Smooth muscle cell (in vitro differentiated cells): Measurements from ENCODE around the gene AP2A2. TPM values are rescaled to one million over a fixed set of nuclear protein-coding genes. Genes with fewer than 3 reads are reported as not detected.

ENCODE experiments used
- DNase-seq: peaks from one replicate; lab custom pipeline; 2025; ENCODE audit not compliant: unreplicated experiment; lab: John Stamatoyannopoulos, UW
- H2AFZ ChIP-seq: fragments of 200-600 bp; sonication (generic); 2 replicates; pipeline ENCODE4 v1.6.0; 2016; ENCODE audit warnings: antibody characterized with exemption, low read depth, mild to moderate bottlenecking
- H3F3A ChIP-seq: fragments of 200-600 bp; sonication (generic); 2 replicates; pipeline ENCODE4 v1.6.0; 2017; ENCODE audit warnings: antibody characterized with exemption, low read depth
- H3K27ac ChIP-seq: fragments of 200-600 bp; sonication (generic); 2 replicates; pipeline ENCODE4 v1.5.1; 2016; ENCODE audit warnings: low read depth, mild to moderate bottlenecking
- H3K27me3 ChIP-seq: fragments of 200-600 bp; sonication (generic); 2 replicates; pipeline ENCODE4 v1.6.1; 2016; ENCODE audit warnings: low read depth, mild to moderate bottlenecking
- H3K36me3 ChIP-seq: fragments of 200-600 bp; sonication (generic); 2 replicates; pipeline ENCODE4 v1.5.1; 2016; ENCODE audit warnings: low read depth
- H3K4me1 ChIP-seq: fragments of 200-600 bp; sonication (generic); 2 replicates; pipeline ENCODE4 v1.5.1; 2016; ENCODE audit warnings: low read depth
- H3K4me2 ChIP-seq: fragments of 200-600 bp; sonication (generic); 2 replicates; pipeline ENCODE4 v1.6.0; 2016; ENCODE audit warnings: mild to moderate bottlenecking
- H3K4me3 ChIP-seq: fragments of 200-600 bp; sonication (generic); 2 replicates; pipeline ENCODE4 v1.5.1; 2016; ENCODE audit warnings: mild to moderate bottlenecking
- H3K79me2 ChIP-seq: fragments of 200-600 bp; sonication (generic); 2 replicates; pipeline ENCODE4 v1.6.0; 2016; ENCODE audit warnings: low read depth, mild to moderate bottlenecking
- H3K9ac ChIP-seq: fragments of 200-600 bp; sonication (generic); 2 replicates; pipeline ENCODE4 v1.6.0; 2016; ENCODE audit warnings: low read depth
- H3K9me3 ChIP-seq: fragments of 200-600 bp; sonication (generic); replicated peaks from 2 replicates; pipeline ENCODE4 v1.5.1; 2016; ENCODE audit warnings: low read depth
- H4K20me1 ChIP-seq: fragments of 200-600 bp; sonication (generic); 2 replicates; pipeline ENCODE4 v1.6.0; 2016; ENCODE audit warnings: low read depth
- CTCF ChIP-seq: fragments of 200-600 bp; sonication (generic); IDR thresholded peaks from 2 replicates; pipeline ENCODE4 v1.5.1; 2017; ENCODE audit warnings: borderline replicate concordance, mild to moderate bottlenecking, antibody characterized with exemption; ENCODE audit not compliant: insufficient read depth, poor library complexity, severe bottlenecking
- WGBS: methylation state at CpG from one replicate; pipeline ENCODE4 v1.1.7; 2016; ENCODE audit warnings: low lambda C conversion rate; 5-methylcytosine and 5-hydroxymethylcytosine counted together
- polyA plus RNA-seq: library from polyadenylated mRNA; unstranded; fragments of >200 nt; fragmentation: Nextera tagmentation; extraction: Ambion mirVana; gene quantifications from 2 replicates; pipeline ENCODE4 v1.2.1, GENCODE V29; 2016
- total RNA-seq: library from RNA; depleted of rRNA; stranded (reverse); fragments of >200 nt; gene quantifications from 2 replicates; pipeline ENCODE4 v1.2.3, GENCODE V29; 2014

Gene AP2A2
- total and polyA plus RNA-seq, 2 experiments from 2014 or later: 25.1 to 35.8 TPM

GRCh38 chr11:882596-882995 is 43.1 kb upstream of the AP2A2 start:
- Histone ChIP-seq H3F3A (no peaks in the 10 kb centered on the region), H4K20me1 (no peaks in the 10 kb centered on the region), H3K9me3 (no peaks in the 10 kb centered on the region), H3K9ac (no peak overlapping the region), H3K4me2 (no peak overlapping the region), H3K4me1 (no peaks in the 10 kb centered on the region), H3K79me2 (no peaks in the 10 kb centered on the region), H3K27me3 (no peaks in the 10 kb centered on the region), H3K36me3 (no peaks in the 10 kb centered on the region), H2AFZ (no peak overlapping the region), H3K27ac (no peak overlapping the region), H3K4me3 (no peak overlapping the region)
- 85% methylated on average over 12 of the region's 14 CpGs for whole genome bisulfite sequencing
- TF ChIP-seq CTCF: no peak
- no peak for DNase-seq

- no peak for TF ChIP-seq CTCF
- H3K27me3 ChIP-seq: no peaks in the 10 kb centered on the region
- H2AFZ ChIP-seq: no peak overlapping the region
- H3K4me1 ChIP-seq: no peaks in the 10 kb centered on the region
- WGBS: 93% methylated on average over 10 of the region's 10 CpGs
- no peak overlapping the region for H3K27ac ChIP-seq
- H3K4me3 ChIP-seq: no peak overlapping the region
- H3F3A ChIP-seq: no peaks in the 10 kb centered on the region
- no peaks in the 10 kb centered on the region for H3K79me2 ChIP-seq
- H4K20me1 ChIP-seq: no peaks in the 10 kb centered on the region
- no peak for DNase-seq
- H3K36me3 ChIP-seq: no peaks in the 10 kb centered on the region
- no peak overlapping the region for H3K9ac ChIP-seq
- H3K9me3 ChIP-seq: no peaks in the 10 kb centered on the region
- H3K4me2 ChIP-seq: no peak overlapping the region
Observed at GRCh38 chr11:883527-883926, 42.1 kb upstream of the AP2A2 start.

GRCh38 chr11:884578-885070 is 41.0 kb upstream of the AP2A2 start:
- Histone ChIP-seq H3K36me3 (no peaks in the 10 kb centered on the region), H3K4me1 (no peaks in the 10 kb centered on the region), H3K79me2 (no peaks in the 10 kb centered on the region), H3K4me3 (no peak overlapping the region), H3F3A (no peaks in the 10 kb centered on the region), H3K27me3 (no peaks in the 10 kb centered on the region), H3K4me2 (no peak overlapping the region), H2AFZ (no peak overlapping the region), H3K27ac (no peak overlapping the region), H3K9me3 (no peaks in the 10 kb centered on the region), H4K20me1 (no peaks in the 10 kb centered on the region), H3K9ac (no peak overlapping the region)
- WGBS: 89% methylated on average over 15 of the region's 16 CpGs
- no peak for TF ChIP-seq CTCF
- DNase-seq: no peak

- no peaks in the 10 kb centered on the region for H3K79me2 ChIP-seq
- H3K9me3 ChIP-seq: no peaks in the 10 kb centered on the region
- no peaks in the 10 kb centered on the region for H3K27me3 ChIP-seq
- no peak for TF ChIP-seq CTCF
- DNase-seq: no peak
- WGBS: 95% methylated on average over 17 of the region's 17 CpGs
- H3K4me3 ChIP-seq: no peak overlapping the region
- H3K36me3 ChIP-seq: no peaks in the 10 kb centered on the region
- peaks cover 2% of the 10 kb centered on the region for H4K20me1 ChIP-seq
- H3K27ac ChIP-seq: no peak overlapping the region
- no peaks in the 10 kb centered on the region for H3K4me1 ChIP-seq
- H3K9ac ChIP-seq: no peak overlapping the region
- no peak overlapping the region for H3K4me2 ChIP-seq
- no peak overlapping the region for H2AFZ ChIP-seq
- H3F3A ChIP-seq: no peaks in the 10 kb centered on the region
Observed at GRCh38 chr11:886568-886967, 39.1 kb upstream of the AP2A2 start.
